RWPE2 (cell line): ENCODE data around the gene BSND.
A peak's percentile ranks its signal among the peaks of the same experiment; 100 is the strongest.

ENCODE experiments used
- ATAC-seq: fragments of 200-7000 bp; cut with Tn5 transposase; 3 replicates; pipeline ENCODE4 v1.9.1; 2021; ENCODE audit warnings: low read depth
- DNase-seq: peaks from one replicate; pipeline ENCODE4 v3.0.0-alpha.2; 2020; ENCODE audit warnings: low spot score
- H3K27ac ChIP-seq: fragments of 450-650 bp; 2 replicates; pipeline ENCODE4 v1.5.1; 2017; ENCODE audit warnings: mild to moderate bottlenecking; ENCODE audit not compliant: poor library complexity, severe bottlenecking
- H3K27me3 ChIP-seq: fragments of 250-450 bp; sonication (Bioruptor Pico); 2 replicates; pipeline ENCODE4 v1.5.1; 2021; ENCODE audit warnings: mild to moderate bottlenecking, moderate library complexity; ENCODE audit not compliant: insufficient read depth, poor library complexity, severe bottlenecking
- H3K36me3 ChIP-seq: fragments of 250-450 bp; sonication (Bioruptor Pico); 2 replicates; pipeline ENCODE4 v1.5.1; 2020; ENCODE audit warnings: low read depth, mild to moderate bottlenecking, moderate library complexity
- H3K4me1 ChIP-seq: fragments of 250-450 bp; sonication (Bioruptor Pico); 2 replicates; pipeline ENCODE4 v1.5.1; 2021; ENCODE audit warnings: mild to moderate bottlenecking, moderate library complexity; ENCODE audit not compliant: insufficient read depth, poor library complexity, severe bottlenecking
- H3K4me3 ChIP-seq: fragments of 250-450 bp; sonication (Bioruptor Pico); 2 replicates; pipeline ENCODE4 v1.5.1; 2021; ENCODE audit warnings: mild to moderate bottlenecking, moderate library complexity; ENCODE audit not compliant: severe bottlenecking
- H3K9me3 ChIP-seq: fragments of 250-450 bp; sonication (Bioruptor Pico); 2 replicates; pipeline ENCODE4 v1.5.1; 2021; ENCODE audit warnings: mild to moderate bottlenecking, moderate library complexity; ENCODE audit not compliant: severe bottlenecking
- CTCF ChIP-seq: fragments of 450-650 bp; IDR thresholded peaks from one replicate; pipeline ENCODE4 v1.5.1; 2017; ENCODE audit warnings: mild to moderate bottlenecking, moderate library complexity; ENCODE audit not compliant: poor library complexity, severe bottlenecking

BSND gene

GRCh38 chr1:54995835-54996234 is 2.9 kb upstream of the BSND start:
- no peak overlapping the region for H3K27ac ChIP-seq
- no peaks in the 10 kb centered on the region for H3K27me3 ChIP-seq
- no peak overlapping the region for H3K4me3 ChIP-seq
- ATAC-seq: no peak
- TF ChIP-seq CTCF: no peak
- no peaks in the 10 kb centered on the region for H3K4me1 ChIP-seq
- H3K36me3 ChIP-seq: no peaks in the 10 kb centered on the region
- no peak for DNase-seq
- no peaks in the 10 kb centered on the region for H3K9me3 ChIP-seq

- peak; percentile 82 for ATAC-seq
- no peaks in the 10 kb centered on the region for H3K4me1 ChIP-seq
- H3K27ac ChIP-seq: no peak overlapping the region
- DNase-seq: peak; percentile 68
- no peaks in the 10 kb centered on the region for H3K36me3 ChIP-seq
- peak; percentile 89 for TF ChIP-seq CTCF
- H3K27me3 ChIP-seq: no peaks in the 10 kb centered on the region
- H3K9me3 ChIP-seq: no peaks in the 10 kb centered on the region
- H3K4me3 ChIP-seq: no peak overlapping the region
Observed at GRCh38 chr1:54996359-54996868, 2.3 kb upstream of the BSND start.

- ATAC-seq: no peak
- Histone ChIP-seq H3K4me1 (no peaks in the 10 kb centered on the region), H3K27ac (no peak overlapping the region), H3K27me3 (no peaks in the 10 kb centered on the region), H3K4me3 (no peak overlapping the region), H3K9me3 (no peaks in the 10 kb centered on the region), H3K36me3 (no peaks in the 10 kb centered on the region)
- DNase-seq: peak; percentile 47
- TF ChIP-seq CTCF: no peak
Observed at GRCh38 chr1:54996869-54997710, 1.6 kb upstream of the BSND start.

GRCh38 chr1:54997711-54997986 is 1.1 kb upstream of the BSND start:
- no peaks in the 10 kb centered on the region for H3K27me3 ChIP-seq
- H3K9me3 ChIP-seq: no peaks in the 10 kb centered on the region
- DNase-seq: no peak
- no peak for TF ChIP-seq CTCF
- no peak overlapping the region for H3K27ac ChIP-seq
- no peaks in the 10 kb centered on the region for H3K4me1 ChIP-seq
- no peak for ATAC-seq
- no peak overlapping the region for H3K4me3 ChIP-seq
- H3K36me3 ChIP-seq: no peaks in the 10 kb centered on the region

GRCh38 chr1:54998100-54998499 is 633 bp upstream of the BSND start:
- Histone ChIP-seq H3K27ac (no peak overlapping the region), H3K4me1 (no peaks in the 10 kb centered on the region), H3K4me3 (no peak overlapping the region), H3K36me3 (no peaks in the 10 kb centered on the region), H3K27me3 (no peaks in the 10 kb centered on the region), H3K9me3 (no peaks in the 10 kb centered on the region)
- TF ChIP-seq CTCF: no peak
- no peak for ATAC-seq
- peak; percentile 26 for DNase-seq
